ENCODE measurements around the gene TRIM9. TPM values are rescaled to one million over a fixed set of nuclear protein-coding genes. Genes with fewer than 3 reads are reported as not detected.

Gene TRIM9
- total and polyA plus RNA-seq, 2 of the 4 experiments (the other 2 are of a cell fraction): under 0.01 to 0.09 TPM

DNA sequence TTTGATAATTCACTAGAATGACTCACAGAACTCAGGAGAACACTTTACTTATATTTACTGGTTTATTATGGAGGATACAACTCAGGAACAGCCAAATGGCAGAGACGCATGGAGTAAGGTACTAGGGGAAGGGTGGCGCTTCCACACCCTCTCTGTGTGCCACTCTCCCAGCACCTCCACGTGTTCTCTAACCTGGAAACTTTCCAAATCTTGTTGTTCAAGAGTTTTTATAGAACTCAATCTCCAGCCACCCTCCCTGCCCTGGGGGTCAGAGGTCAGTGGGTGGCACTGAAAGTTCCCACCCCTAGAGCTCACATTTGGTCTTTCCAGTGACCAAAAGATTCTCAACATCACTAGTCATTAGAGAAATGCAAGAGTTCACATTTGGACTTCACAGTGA is 13.2 kb downstream of the TRIM9 start:
- no peak overlapping the region for H3K18ac ChIP-seq (ENCODE audit: low read depth, low read length)
- H3K36me3 ChIP-seq (ENCODE audit: control insufficient read depth, insufficient read depth, low read length): no peaks in the 10 kb centered on the region
- H4K8ac ChIP-seq (ENCODE audit: low read depth in 2 of 2, low read length in 2 of 2): no peak overlapping the region
- no peak overlapping the region for H3K4me3 ChIP-seq (ENCODE audit: insufficient read depth, low read depth, low read length)
- no peak overlapping the region for H3K27ac ChIP-seq (ENCODE audit: insufficient read depth, low read length)
- no peaks in the 10 kb centered on the region for H3K79me1 ChIP-seq (ENCODE audit: low read depth in 1 of 2, low read length in 2 of 2)
- H3K4me2 ChIP-seq (ENCODE audit: low read depth, low read length): no peak overlapping the region
- CTCF ChIA-PET: no interaction called here
- no peak overlapping the region for H2BK5ac ChIP-seq (ENCODE audit: low read depth, low read length, poor library complexity, severe bottlenecking)
- ATAC-seq (ENCODE audit: low read depth) (no peak), DNase-seq (no peak)
- H4K5ac ChIP-seq (ENCODE audit: low read depth, low read length): no peak overlapping the region
- H3K9ac ChIP-seq (ENCODE audit: low read depth, low read length): no peak overlapping the region
- H2BK15ac ChIP-seq (ENCODE audit: low read depth, low read length): no peak overlapping the region
- TF ChIP-seq FOS (IDR thresholded peaks at IDR 0.05; ENCODE audit: low read depth, low read length) (no peak), CEBPB (IDR thresholded peaks at IDR 0.05; ENCODE audit: low read depth, low read length) (no peak), NFE2L2 (IDR thresholded peaks at IDR 0.05; ENCODE audit: low read depth, low read length) (no peak), RCOR1 (IDR thresholded peaks at IDR 0.05; ENCODE audit: insufficient replicate concordance, low read length) (no peak), RFX5 (IDR thresholded peaks at IDR 0.05; ENCODE audit: low read depth, low read length) (no peak), SMC3 (IDR thresholded peaks at IDR 0.05; ENCODE audit: low read depth, low read length) (no peak), CHD1 (IDR thresholded peaks at IDR 0.05; ENCODE audit: low read depth, low read length) (no peak)
- TF ChIP-seq, protein P1, sequence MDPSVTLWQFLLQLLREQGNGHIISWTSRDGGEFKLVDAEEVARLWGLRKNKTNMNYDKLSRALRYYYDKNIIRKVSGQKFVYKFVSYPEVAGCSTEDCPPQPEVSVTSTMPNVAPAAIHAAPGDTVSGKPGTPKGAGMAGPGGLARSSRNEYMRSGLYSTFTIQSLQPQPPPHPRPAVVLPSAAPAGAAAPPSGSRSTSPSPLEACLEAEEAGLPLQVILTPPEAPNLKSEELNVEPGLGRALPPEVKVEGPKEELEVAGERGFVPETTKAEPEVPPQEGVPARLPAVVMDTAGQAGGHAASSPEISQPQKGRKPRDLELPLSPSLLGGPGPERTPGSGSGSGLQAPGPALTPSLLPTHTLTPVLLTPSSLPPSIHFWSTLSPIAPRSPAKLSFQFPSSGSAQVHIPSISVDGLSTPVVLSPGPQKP (IDR thresholded peaks at IDR 0.05; ENCODE audit: borderline replicate concordance, low read depth, low read length): no peak
- TF ChIP-seq, protein P2, sequence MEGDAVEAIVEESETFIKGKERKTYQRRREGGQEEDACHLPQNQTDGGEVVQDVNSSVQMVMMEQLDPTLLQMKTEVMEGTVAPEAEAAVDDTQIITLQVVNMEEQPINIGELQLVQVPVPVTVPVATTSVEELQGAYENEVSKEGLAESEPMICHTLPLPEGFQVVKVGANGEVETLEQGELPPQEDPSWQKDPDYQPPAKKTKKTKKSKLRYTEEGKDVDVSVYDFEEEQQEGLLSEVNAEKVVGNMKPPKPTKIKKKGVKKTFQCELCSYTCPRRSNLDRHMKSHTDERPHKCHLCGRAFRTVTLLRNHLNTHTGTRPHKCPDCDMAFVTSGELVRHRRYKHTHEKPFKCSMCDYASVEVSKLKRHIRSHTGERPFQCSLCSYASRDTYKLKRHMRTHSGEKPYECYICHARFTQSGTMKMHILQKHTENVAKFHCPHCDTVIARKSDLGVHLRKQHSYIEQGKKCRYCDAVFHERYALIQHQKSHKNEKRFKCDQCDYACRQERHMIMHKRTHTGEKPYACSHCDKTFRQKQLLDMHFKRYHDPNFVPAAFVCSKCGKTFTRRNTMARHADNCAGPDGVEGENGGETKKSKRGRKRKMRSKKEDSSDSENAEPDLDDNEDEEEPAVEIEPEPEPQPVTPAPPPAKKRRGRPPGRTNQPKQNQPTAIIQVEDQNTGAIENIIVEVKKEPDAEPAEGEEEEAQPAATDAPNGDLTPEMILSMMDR (conservative IDR thresholded peaks at IDR 0.05; ENCODE audit: low read depth, low read length): no peak
- TF ChIP-seq, protein P3, sequence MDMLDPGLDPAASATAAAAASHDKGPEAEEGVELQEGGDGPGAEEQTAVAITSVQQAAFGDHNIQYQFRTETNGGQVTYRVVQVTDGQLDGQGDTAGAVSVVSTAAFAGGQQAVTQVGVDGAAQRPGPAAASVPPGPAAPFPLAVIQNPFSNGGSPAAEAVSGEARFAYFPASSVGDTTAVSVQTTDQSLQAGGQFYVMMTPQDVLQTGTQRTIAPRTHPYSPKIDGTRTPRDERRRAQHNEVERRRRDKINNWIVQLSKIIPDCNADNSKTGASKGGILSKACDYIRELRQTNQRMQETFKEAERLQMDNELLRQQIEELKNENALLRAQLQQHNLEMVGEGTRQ (IDR thresholded peaks at IDR 0.05; ENCODE audit: low read depth, low read length): no peak
- no peak overlapping the region for H2AK5ac ChIP-seq (ENCODE audit: low read depth, low read length)
- H3K14ac ChIP-seq (replicated peaks; ENCODE audit: low read depth, low read length): no peak overlapping the region
- no peak overlapping the region for H3K56ac ChIP-seq (ENCODE audit: extremely low read depth, insufficient read depth, low read length)
- H3K9me1 ChIP-seq (ENCODE audit: insufficient read depth, low read length): no peaks in the 10 kb centered on the region
- BruUV-seq (replicated peaks): no TSS peak
- H2AK9ac ChIP-seq (replicated peaks; ENCODE audit: low read depth, low read length, poor library complexity): no peak overlapping the region
- H3K4me1 ChIP-seq (ENCODE audit: control insufficient read depth, insufficient read depth, low read length): no peaks in the 10 kb centered on the region
- no peak overlapping the region for H2BK20ac ChIP-seq (ENCODE audit: low read depth, low read length)
- no CpG with 5 or more reads among the region's 3 CpGs for WGBS, 2 experiments (ENCODE audit: extremely low coverage in 2 of 2, insufficient read length in 1 of 2)
- no peak overlapping the region for H3K23ac ChIP-seq (ENCODE audit: low read depth, low read length)
- in situ Hi-C loops (cut with MboI; ENCODE audit: low sequenced_read_pairs): no loop called here
- H3K9me3 ChIP-seq (ENCODE audit: control insufficient read depth, insufficient read depth, low read length): no peaks in the 10 kb centered on the region
- POLR2A ChIA-PET (ENCODE audit: unreplicated experiment): no interaction called here
- dilution Hi-C loops (cut with HindIII; ENCODE audit: low sequenced_read_pairs, unreplicated experiment): no loop called here
- H2AFZ ChIP-seq (replicated peaks; ENCODE audit: low read length, poor library complexity): no peak overlapping the region
- no peak overlapping the region for H4K91ac ChIP-seq (ENCODE audit: insufficient read depth, low read depth, low read length)
- H3K27me3 ChIP-seq (ENCODE audit: control insufficient read depth, insufficient read depth, low read length): peaks cover 12% of the 10 kb centered on the region
- intact Hi-C loops (cut with micrococcal nuclease): no loop called here
- no peak overlapping the region for H2BK120ac ChIP-seq (ENCODE audit: low read depth, low read length)
- no peaks in the 10 kb centered on the region for H4K20me1 ChIP-seq (ENCODE audit: insufficient read depth, low read length)
- no peak overlapping the region for H3K4ac ChIP-seq (ENCODE audit: low read depth, low read length)

Measured in IMR-90 (cell line).